GM21360 (cell line): ENCODE measurements around the gene BOLA2B.
"Not testable (repeated sequence)": the region's sequence is repeated elsewhere in the genome, so short reads cannot be mapped to it uniquely, and the experiment has no call there.

Experiments used
- ATAC-seq: cut with Tn5 transposase; IDR thresholded peaks from one replicate; pipeline ENCODE4 v1.9.1; 2021; ENCODE audit warnings: mild to moderate bottlenecking, moderate library complexity; ENCODE audit not compliant: unreplicated experiment

The BOLA2B gene

GRCh38 chr16:30193615-30194014, at the start of gene BOLA2B, which contains the start of gene SLX1A:
BOLA2B (minus strand) TSS chr16:30193666; CDS start chr16:30193595, 71 bp downstream.
SLX1A (plus strand) TSS chr16:30193875; CDS start chr16:30194085, 210 bp downstream.
- peak; percentile 76 for ATAC-seq

- ATAC-seq: not testable (repeated sequence)
Measured at GRCh38 chr16:30217082-30217481, 23.6 kb upstream of the BOLA2B start.

DNA sequence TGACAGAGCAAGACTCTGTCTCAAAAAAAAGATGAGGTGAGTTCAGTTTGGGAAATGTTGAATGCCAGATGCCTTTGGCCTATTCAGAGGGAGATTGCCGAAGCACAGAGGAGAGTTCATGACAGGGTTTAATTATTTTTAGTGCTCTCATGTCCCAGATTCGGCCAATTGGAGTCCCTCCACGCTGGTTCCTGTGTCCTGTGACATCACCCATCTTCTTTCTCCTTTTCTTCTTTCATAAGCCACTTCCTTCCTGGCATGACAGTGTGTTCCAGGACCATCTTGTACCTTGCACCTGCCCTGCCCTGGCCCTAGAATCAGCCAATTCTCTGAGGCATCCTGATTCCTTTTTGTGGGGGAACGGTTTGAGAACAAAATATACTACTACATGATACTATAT, 17.9 kb upstream of the BOLA2B start:
- ATAC-seq: not testable (repeated sequence)

DNA sequence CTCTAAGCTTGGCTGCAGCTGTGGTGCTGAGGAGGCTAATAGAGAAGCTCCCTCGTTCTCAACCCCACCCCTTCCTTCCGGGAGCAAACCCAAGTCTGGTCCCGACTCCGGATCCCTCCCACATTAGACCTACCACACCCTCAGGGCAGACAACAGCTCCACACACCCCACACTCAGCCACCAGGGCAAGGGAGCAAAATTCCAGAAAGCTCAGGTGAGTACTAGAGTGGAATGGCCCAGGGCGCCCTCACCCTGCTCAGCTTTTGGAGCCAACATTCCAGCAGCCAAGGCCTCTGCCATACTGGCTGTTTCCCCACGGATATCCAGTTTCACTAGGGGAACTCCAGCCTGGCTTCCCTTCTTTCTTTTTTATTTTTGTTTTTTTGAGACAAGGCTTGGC, 15.6 kb upstream of the BOLA2B start:
- ATAC-seq: not testable (repeated sequence)

- not testable (repeated sequence) for ATAC-seq
Measured at GRCh38 chr16:30207063-30207704, 13.7 kb upstream of the BOLA2B start.

DNA sequence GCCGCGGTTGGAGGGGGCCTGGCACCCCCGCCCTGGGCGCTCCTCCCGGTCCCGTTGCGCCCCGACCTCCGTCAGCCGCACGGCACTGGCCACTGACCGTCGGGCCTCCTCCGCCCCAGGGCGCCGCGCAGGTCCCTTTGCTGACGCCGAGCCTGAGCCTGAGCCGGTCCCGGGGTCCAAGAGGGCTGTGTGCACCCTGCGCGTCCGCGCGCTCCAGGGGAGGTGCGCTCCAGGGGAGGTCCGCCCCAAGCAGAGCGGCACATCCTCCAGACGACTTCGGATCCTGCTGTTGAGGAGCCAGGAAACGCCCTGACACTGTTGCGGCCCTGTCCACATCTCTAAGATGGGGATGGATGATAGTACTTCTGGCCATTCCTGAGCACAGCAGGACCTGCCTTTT, 12.8 kb upstream of the BOLA2B start:
- ATAC-seq: not testable (repeated sequence)

DNA sequence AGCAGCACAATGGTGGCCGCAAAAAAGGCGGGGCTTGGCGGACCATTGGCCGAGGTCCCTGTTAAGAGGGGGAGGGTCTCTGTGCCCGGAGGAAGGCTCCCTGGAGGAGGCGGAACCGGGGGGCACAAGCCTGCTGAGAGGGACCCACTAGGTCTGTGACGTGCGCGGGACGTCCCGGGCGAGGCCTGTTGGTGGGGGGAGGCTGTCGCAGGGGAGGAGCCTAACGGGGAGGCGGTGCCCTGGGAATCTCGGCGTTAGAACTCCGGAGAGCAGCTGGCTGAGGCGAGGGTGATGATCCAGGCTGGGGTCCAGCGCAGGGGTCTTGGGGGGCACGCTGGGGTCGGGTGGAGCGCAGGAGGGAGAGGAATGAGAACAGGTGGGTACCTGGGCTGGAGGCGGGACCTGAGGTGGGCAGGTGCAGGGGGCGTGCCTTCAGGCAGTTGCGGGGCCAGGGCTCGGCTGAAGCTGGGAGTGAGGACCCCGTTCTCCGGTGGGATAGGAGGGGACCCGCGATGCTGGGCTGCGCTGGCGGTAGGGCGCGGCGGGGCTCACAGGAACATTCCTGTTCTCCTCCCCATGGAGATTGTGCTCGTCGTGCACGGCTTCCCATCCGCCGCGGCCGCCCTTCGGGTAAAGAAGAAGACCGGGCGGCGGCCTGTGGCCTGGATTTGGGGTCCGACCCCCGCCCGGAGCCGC, 12.2 kb upstream of the BOLA2B start:
- ATAC-seq: not testable (repeated sequence)

DNA sequence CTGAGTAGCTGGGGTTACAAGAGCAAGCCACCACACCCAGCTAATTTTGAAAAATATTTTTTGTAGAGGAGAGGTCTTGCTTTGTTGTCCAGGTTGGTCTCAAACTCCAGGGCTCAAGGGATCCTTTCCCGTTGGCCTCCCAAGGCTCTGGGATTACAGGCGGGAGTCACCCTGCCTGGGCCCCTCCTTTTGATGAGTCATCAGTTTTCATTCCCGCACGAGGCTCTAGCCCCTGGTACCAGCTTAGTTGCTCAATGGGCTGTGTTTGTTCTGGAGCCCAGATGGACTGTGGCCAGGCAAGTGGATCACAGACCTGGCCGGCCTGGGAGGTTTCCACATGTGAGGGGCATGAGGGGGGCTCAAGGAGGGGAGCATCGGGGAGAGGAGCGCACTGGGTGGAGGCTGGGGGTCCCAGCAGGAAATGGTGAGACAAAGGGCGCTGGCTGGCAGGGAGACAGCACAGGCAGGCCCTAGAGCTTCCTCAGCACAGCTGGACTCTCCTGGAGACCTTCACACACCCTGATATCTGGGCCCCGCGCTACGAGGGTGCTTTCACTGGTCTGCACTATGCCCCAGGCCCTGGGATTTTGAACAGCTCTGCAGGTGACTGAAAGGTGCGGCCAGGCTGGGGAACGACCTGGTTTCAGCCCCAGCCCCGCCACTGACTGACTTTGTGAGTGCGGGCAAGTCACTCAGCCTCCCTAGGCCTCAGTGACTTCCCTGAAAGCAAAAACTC, 6.3 kb upstream of the BOLA2B start:
- ATAC-seq: not testable (repeated sequence)

DNA sequence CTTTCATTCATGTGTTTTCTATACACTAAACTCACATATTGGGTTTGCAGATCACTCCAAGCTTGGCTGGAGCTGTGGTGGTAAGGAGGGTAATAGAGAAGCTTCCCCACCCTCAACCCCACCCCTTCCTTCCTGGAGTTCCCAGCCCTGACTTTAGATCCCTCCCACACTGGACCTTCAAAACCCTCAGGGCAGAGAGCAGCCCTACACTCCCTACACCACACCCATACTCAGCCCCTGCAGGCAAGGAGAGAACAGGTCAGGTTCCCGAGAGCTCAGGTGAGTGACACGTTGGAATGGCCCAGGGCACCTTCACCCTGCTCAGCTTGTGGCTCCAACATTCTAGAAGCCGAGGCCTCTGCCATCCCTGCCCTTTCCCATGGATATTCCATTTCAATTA, 5.6 kb upstream of the BOLA2B start, which contains the start of gene SULT1A3:
TSS of gene SULT1A3 (plus strand) at position 207 of the 400 bp plus-strand sequence. CDS start 1,474 bp downstream, outside the sequence.
- ATAC-seq: not testable (repeated sequence)

- ATAC-seq: not testable (repeated sequence)
Measured at GRCh38 chr16:30197001-30197400, 3.5 kb upstream of the BOLA2B start.

GRCh38 chr16:30194172-30194925, 883 bp upstream of the BOLA2B start:
- peak; percentile 46 for ATAC-seq

GRCh38 chr16:30193098-30193497, 368 bp downstream of the BOLA2B start:
- ATAC-seq: peak; percentile 10

DNA sequence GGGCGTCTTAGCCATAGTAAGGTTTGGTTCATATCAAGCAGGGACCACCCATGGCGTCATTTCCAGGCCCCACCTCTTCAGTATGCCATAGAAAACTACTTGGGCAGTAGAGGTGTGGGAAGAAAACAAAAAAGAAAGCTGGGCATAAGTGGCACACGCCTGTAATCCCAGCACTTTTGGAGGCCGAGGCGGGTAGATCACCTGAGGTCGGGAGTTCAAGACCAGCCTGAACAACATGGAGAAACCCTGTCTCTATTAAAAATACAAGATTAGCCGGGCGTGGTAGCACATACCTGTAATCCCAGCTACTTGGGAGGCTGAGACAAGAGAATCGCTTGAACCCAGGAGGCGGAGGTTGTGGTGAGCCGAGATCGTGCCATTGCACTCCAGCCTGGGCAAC, 2.3 kb downstream of the BOLA2B start:
- ATAC-seq: not testable (repeated sequence)

DNA sequence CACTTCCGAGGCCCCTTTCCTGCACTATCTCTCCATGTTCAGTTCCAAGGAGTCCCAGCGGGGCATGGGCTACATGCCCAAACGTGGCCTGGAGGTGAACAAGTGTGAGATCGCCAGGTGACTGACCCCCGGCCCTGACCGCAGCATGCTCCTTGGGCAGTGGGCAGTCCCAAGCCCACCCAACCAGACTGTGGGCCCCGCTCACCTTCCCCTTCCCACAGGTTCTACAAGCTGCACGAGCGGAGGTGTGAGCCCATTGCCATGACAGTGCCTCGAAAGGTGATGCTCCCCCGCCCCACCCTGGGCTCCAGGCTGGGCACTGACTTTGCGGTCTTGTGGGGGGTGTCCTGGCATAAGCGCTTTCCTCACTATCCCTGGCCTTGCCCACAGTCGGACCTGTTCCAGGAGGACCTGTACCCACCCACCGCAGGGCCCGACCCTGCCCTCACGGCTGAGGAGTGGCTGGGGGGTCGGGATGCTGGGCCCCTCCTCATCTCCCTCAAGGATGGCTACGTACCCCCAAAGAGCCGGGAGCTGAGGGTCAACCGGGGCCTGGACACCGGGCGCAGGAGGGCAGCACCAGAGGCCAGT, 5.4 kb downstream of the BOLA2B start:
- no peak for ATAC-seq

- no peak for ATAC-seq
Measured at GRCh38 chr16:30187556-30187865, 6.0 kb downstream of the BOLA2B start.

- no peak for ATAC-seq
Measured at GRCh38 chr16:30186782-30187555, 6.5 kb downstream of the BOLA2B start.

DNA sequence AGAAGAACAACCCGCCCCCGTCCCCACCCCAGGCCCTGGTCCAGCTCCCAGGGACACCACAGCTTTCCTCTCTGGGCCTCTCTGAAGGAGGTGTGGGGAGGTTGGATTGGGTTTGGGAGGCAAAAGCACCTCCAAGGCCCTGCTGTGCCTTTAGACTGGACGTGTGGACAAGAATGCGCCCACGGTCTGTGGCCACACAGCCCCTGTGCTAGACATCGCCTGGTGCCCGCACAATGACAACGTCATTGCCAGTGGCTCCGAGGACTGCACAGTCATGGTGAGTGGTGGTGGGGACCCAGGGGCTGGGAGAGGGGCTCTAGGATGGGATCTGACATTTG, 7.1 kb downstream of the BOLA2B start:
- ATAC-seq: no peak

GRCh38 chr16:30185683-30186421, 7.6 kb downstream of the BOLA2B start:
- no peak for ATAC-seq
